HepG2 (cell line): ENCODE measurements around the gene SAMD10. TPM values are rescaled to one million over a fixed set of nuclear protein-coding genes. Genes with fewer than 3 reads are reported as not detected.
A peak's percentile ranks its signal among the peaks of the same experiment; 100 is the strongest.

Source experiments
- ATAC-seq: fragments of 200-7000 bp; cut with Tn5 transposase; 3 replicates; pipeline ENCODE4 v1.9.1; 2020; ENCODE audit warnings: mild to moderate bottlenecking, moderate library complexity
- Bru-seq: library from RNA; stranded (reverse); fragments of 400-500 nt; gene quantifications from one replicate; lab custom pipeline; 2021; lab: Mats Ljungman, UMichigan
- BruChase-seq, 2 experiments: library from RNA; stranded (reverse); fragments of 400-500 nt; gene quantifications; one replicate each; lab custom pipeline; 2021; lab: Mats Ljungman, UMichigan
- BruUV-seq: library from RNA; stranded (reverse); fragments of 400-500 nt; replicated peaks from 2 replicates; lab custom pipeline; 2021; lab: Mats Ljungman, UMichigan
- CTCF ChIA-PET: fragments of 300-600 bp; formaldehyde crosslinking; extraction: SDS; loops from one replicate; lab custom pipeline; 2021; ENCODE audit warnings: low total read pairs, inconsistent platforms, low intra/inter-chr PET ratio; lab: Yijun Ruan, JAX
- POLR2A ChIA-PET: fragments of 350-600 bp; sonication (Branson Sonifier 250); formaldehyde crosslinking; loops from one replicate; lab custom pipeline; 2020; ENCODE audit warnings: antibody characterized with exemption, inconsistent platforms; lab: Yijun Ruan, JAX
- DNase-seq: peaks from one replicate; pipeline ENCODE4 v3.0.0-alpha.2; 2015; ENCODE audit warnings: low spot score
- FAIRE-seq: peaks from 3 replicates; lab custom pipeline; 2011; peaks lifted over from hg19 to GRCh38; lab: Jason Lieb, UNC
- H2AFZ ChIP-seq: one replicate; pipeline ENCODE4 v1.6.1; 2011; ENCODE audit warnings: low read length, inconsistent platforms
- H3K27ac ChIP-seq: fragments of 300-600 bp; 3 replicates; pipeline ENCODE4 v1.8.0; 2011; ENCODE audit warnings: mixed run types, mild to moderate bottlenecking, mixed read lengths, low read length, inconsistent platforms; ENCODE audit not compliant: insufficient read depth; ENCODE audit errors: extremely low read length
- H3K27me3 ChIP-seq, 2 experiments: fragments of 200-600 bp in 1 of 2; 2 replicates in 1 of 2; 3 replicates in 1 of 2; pipeline versions ENCODE4 v1.6.0 to v1.8.0; 2011; ENCODE audit warnings: low read length in 2 of 2, mild to moderate bottlenecking in 2 of 2, moderate library complexity in 2 of 2, inconsistent platforms in 1 of 2; ENCODE audit not compliant: insufficient read depth in 2 of 2, control insufficient read depth in 1 of 2
- H3K36me3 ChIP-seq, 2 experiments: fragments of 200-600 bp in 1 of 2; replicated peaks in 1 of 2; 2 replicates in 1 of 2; 3 replicates in 1 of 2; pipeline versions ENCODE4 v1.5.1 to v1.8.0; 2011; ENCODE audit warnings: low read length in 2 of 2, inconsistent platforms in 1 of 2; ENCODE audit not compliant: insufficient read depth in 2 of 2, control insufficient read depth in 1 of 2
- H3K4me1 ChIP-seq: 2 replicates; pipeline ENCODE4 v1.5.1; 2012; ENCODE audit warnings: low read length, inconsistent platforms; ENCODE audit not compliant: insufficient read depth
- H3K4me2 ChIP-seq: 2 replicates; pipeline ENCODE4 v1.6.0; 2011; ENCODE audit warnings: low read depth, low read length, inconsistent platforms
- H3K4me3 ChIP-seq, 3 experiments: fragments of 200-600 bp in 1 of 3; sonication (generic), shearing (Covaris generic) in 1 of 3; replicated peaks in 1 of 3; 2 replicates each; pipeline ENCODE4 v1.5.1; 2011 to 2016; ENCODE audit warnings: low read length in 3 of 3, inconsistent platforms in 2 of 3, low read depth in 2 of 3, mild to moderate bottlenecking in 2 of 3, control low read depth in 1 of 3, mixed read lengths in 1 of 3; ENCODE audit not compliant: insufficient read depth in 1 of 3
- H3K79me2 ChIP-seq: one replicate; pipeline ENCODE4 v1.6.1; 2011; ENCODE audit warnings: low read length, inconsistent platforms; ENCODE audit not compliant: insufficient read depth
- H3K9ac ChIP-seq: 2 replicates; pipeline ENCODE4 v1.6.0; 2011; ENCODE audit warnings: mild to moderate bottlenecking, low read depth, low read length, inconsistent platforms; ENCODE audit not compliant: insufficient read depth
- H3K9me3 ChIP-seq: 2 replicates; pipeline ENCODE4 v1.5.1; 2012; ENCODE audit warnings: mild to moderate bottlenecking, low read length
- H4K20me1 ChIP-seq: 2 replicates; pipeline ENCODE4 v1.6.0; 2011; ENCODE audit warnings: inconsistent platforms, mild to moderate bottlenecking, low read length, moderate library complexity; ENCODE audit not compliant: insufficient read depth
- FOXK1 ChIP-seq: sonication (generic); formaldehyde crosslinking; IDR thresholded peaks from 2 replicates; pipeline ENCODE4 v1.4.0; 2020; ENCODE audit warnings: low read depth, missing genetic modification reagents, borderline replicate concordance
- MATR3 ChIP-seq: sonication (generic); formaldehyde crosslinking; IDR thresholded peaks from 2 replicates; pipeline ENCODE4 v1.4.0; 2020; ENCODE audit warnings: missing genetic modification reagents
- TAF1 ChIP-seq: sonication (generic); formaldehyde crosslinking; IDR thresholded peaks from 2 replicates; pipeline ENCODE4 v1.4.0; 2020; ENCODE audit warnings: missing genetic modification reagents
- TMF1 ChIP-seq: sonication (generic); formaldehyde crosslinking; IDR thresholded peaks from 2 replicates; pipeline ENCODE4 v1.8.1; 2022; ENCODE audit warnings: low read depth, missing genetic modification reagents
- ZNF263 ChIP-seq: sonication (generic); formaldehyde crosslinking; IDR thresholded peaks from 2 replicates; pipeline ENCODE4 v1.4.0; 2020; ENCODE audit warnings: missing genetic modification reagents
- ZNF333 ChIP-seq: sonication (generic); formaldehyde crosslinking; IDR thresholded peaks from 2 replicates; pipeline ENCODE4 v1.4.0; 2020; ENCODE audit warnings: mild to moderate bottlenecking, missing genetic modification reagents, borderline replicate concordance
- ZNF567 ChIP-seq: sonication (generic); formaldehyde crosslinking; IDR thresholded peaks from 2 replicates; pipeline ENCODE4 v1.8.1; 2023; ENCODE audit warnings: mild to moderate bottlenecking, missing genetic modification reagents, borderline replicate concordance
- WGBS: methylation state at CpG from one replicate; pipeline ENCODE4 v1.1.6; 2017; ENCODE audit warnings: low lambda C conversion rate; 5-methylcytosine and 5-hydroxymethylcytosine counted together
- in situ Hi-C: cut with HindIII; loops from 2 replicates; pipeline ENCODE4 v1.10.0; 2017; ENCODE audit warnings: low pct_unique_long_range_greater_than_20kb; ENCODE audit not compliant: extremely low pct_ligation_motif_present
- intact Hi-C: fragments of 100-400 bp; cut with micrococcal nuclease; formaldehyde crosslinking; loops from one replicate; pipeline ENCODE4 v1.10.0; 2022; ENCODE audit not compliant: unreplicated experiment
- long read RNA-seq, 2 experiments: library from RNA in 1 of 2; library from polyadenylated mRNA in 1 of 2; stranded (forward) in 1 of 2; unstranded in 1 of 2; transcript quantifications; one replicate each; pipeline ENCODE4 v2.0.0, GENCODE V29; 2019 to 2022
- polyA minus RNA-seq, 3 experiments: library from RNA; depleted of rRNA, polyadenylated mRNA; stranded (reverse); fragments of >200 nt; gene quantifications; 2 replicates each; pipeline ENCODE4 v1.2.3, GENCODE V29; 2011; ENCODE audit warnings: low replicate concordance in 1 of 3
- polyA plus RNA-seq, 8 experiments: library from polyadenylated mRNA; depleted of rRNA in 3 of 8; stranded (reverse) in 7 of 8; unstranded in 1 of 8; fragments of >200 nt; fragmentation: Illumina TruSeq in 4 of 8; extraction: Trizol in 4 of 8; gene quantifications; 2 replicates each; pipeline versions ENCODE4 v1.2.1 to v1.2.3, GENCODE V29; 2011 to 2016; ENCODE audit warnings: low read depth in 4 of 8, missing spikeins in 1 of 8, mixed read lengths in 1 of 8; ENCODE audit not compliant: insufficient read depth in 1 of 8
- total RNA-seq, 5 experiments: library from RNA; depleted of rRNA; stranded (reverse); fragments of >200 nt; fragmentation: Illumina TruSeq; extraction: Trizol; gene quantifications; 2 replicates each; pipeline ENCODE4 v1.2.3, GENCODE V29; 2016; ENCODE audit warnings: low read depth in 1 of 5
- TF ChIP-seq, protein P1 (sequence below): sonication (generic); formaldehyde crosslinking; IDR thresholded peaks from 2 replicates; pipeline ENCODE4 v1.4.0; 2020; ENCODE audit warnings: missing genetic modification reagents, borderline replicate concordance
- TF ChIP-seq, protein P2 (sequence below): sonication (generic); formaldehyde crosslinking; IDR thresholded peaks from 2 replicates; pipeline ENCODE4 v1.4.0; 2020; ENCODE audit warnings: missing genetic modification reagents
- TF ChIP-seq, protein P3 (sequence below): sonication (generic); formaldehyde crosslinking; IDR thresholded peaks from 2 replicates; pipeline ENCODE4 v1.9.0; 2021; ENCODE audit warnings: missing genetic modification reagents, mild to moderate bottlenecking, borderline replicate concordance

The SAMD10 gene
- 5.1 and 6.1 TPM in 2 replicates for total RNA-seq (2016; rRNA removed; fragmentation: Illumina TruSeq; extraction: Trizol)
- 3.8 and 3.9 TPM in 2 replicates for total RNA-seq (2016; cell fraction: cytosol; rRNA removed; fragmentation: Illumina TruSeq; extraction: Trizol; ENCODE audit: low read depth)
- total RNA-seq (2016; cell fraction: insoluble cytoplasmic fraction; rRNA removed; fragmentation: Illumina TruSeq; extraction: Trizol), result 4.7 and 6.8 TPM in 2 replicates
- 7.9 and 9.1 TPM in 2 replicates for total RNA-seq (2016; cell fraction: membrane; rRNA removed; fragmentation: Illumina TruSeq; extraction: Trizol)
- total RNA-seq (2016; cell fraction: nucleus; rRNA removed; fragmentation: Illumina TruSeq; extraction: Trizol), result 5.9 and 6.0 TPM in 2 replicates
- polyA plus RNA-seq (2011; rRNA removed), result 11.0 and 11.8 TPM in 2 replicates
- polyA plus RNA-seq (2011; cell fraction: cytosol; rRNA removed), result 5.2 and 8.8 TPM in 2 replicates
- polyA plus RNA-seq (2011; cell fraction: nucleus; rRNA removed), result 51.4 and 63.7 TPM in 2 replicates
- polyA plus RNA-seq (2012), result 6.2 and 8.9 TPM in 2 replicates
- polyA plus RNA-seq (2016; cell fraction: cytosol; fragmentation: Illumina TruSeq; extraction: Trizol; ENCODE audit: low read depth), result 8.7 and 9.1 TPM in 2 replicates
- 8.4 and 12.7 TPM in 2 replicates for polyA plus RNA-seq (2016; cell fraction: insoluble cytoplasmic fraction; fragmentation: Illumina TruSeq; extraction: Trizol; ENCODE audit: low read depth)
- 15.2 and 15.4 TPM in 2 replicates for polyA plus RNA-seq (2016; cell fraction: membrane; fragmentation: Illumina TruSeq; extraction: Trizol; ENCODE audit: low read depth)
- polyA plus RNA-seq (2016; cell fraction: nucleus; fragmentation: Illumina TruSeq; extraction: Trizol; ENCODE audit: insufficient read depth, low read depth), result 20.5 and 24.8 TPM in 2 replicates
- polyA minus RNA-seq (2011; rRNA and poly(A)+ RNA removed; ENCODE audit: low replicate concordance), result 3.7 and 5.9 TPM in 2 replicates
- polyA minus RNA-seq (2011; cell fraction: cytosol; rRNA and poly(A)+ RNA removed), result 4.8 and 6.0 TPM in 2 replicates
- 3.3 and 4.0 TPM in 2 replicates for polyA minus RNA-seq (2011; cell fraction: nucleus; rRNA and poly(A)+ RNA removed)
- Bru-seq, nascent RNA, result percentile 42 among the genes with signal in this experiment
- percentile 61 among the genes with signal in this experiment for BruChase-seq, experiment 1, labeled RNA remaining after a 6-hour chase
- BruChase-seq, experiment 2, labeled RNA remaining after a 2-hour chase, result percentile 52 among the genes with signal in this experiment
- long read RNA-seq, experiment 1, partial matches to known transcripts, result 1 of 11 reads
- long read RNA-seq, experiment 1, other reads (novel, unspliced or antisense), result 5 of 11 reads
- long read RNA-seq, experiment 2, transcript SAMD10-201 (5 exons, 2,181 nt), result major isoform, 11 of 29 reads
- long read RNA-seq, experiment 2, partial matches to known transcripts, result 1 of 29 reads
- long read RNA-seq, experiment 2, other reads (novel, unspliced or antisense), result 16 of 29 reads

DNA sequence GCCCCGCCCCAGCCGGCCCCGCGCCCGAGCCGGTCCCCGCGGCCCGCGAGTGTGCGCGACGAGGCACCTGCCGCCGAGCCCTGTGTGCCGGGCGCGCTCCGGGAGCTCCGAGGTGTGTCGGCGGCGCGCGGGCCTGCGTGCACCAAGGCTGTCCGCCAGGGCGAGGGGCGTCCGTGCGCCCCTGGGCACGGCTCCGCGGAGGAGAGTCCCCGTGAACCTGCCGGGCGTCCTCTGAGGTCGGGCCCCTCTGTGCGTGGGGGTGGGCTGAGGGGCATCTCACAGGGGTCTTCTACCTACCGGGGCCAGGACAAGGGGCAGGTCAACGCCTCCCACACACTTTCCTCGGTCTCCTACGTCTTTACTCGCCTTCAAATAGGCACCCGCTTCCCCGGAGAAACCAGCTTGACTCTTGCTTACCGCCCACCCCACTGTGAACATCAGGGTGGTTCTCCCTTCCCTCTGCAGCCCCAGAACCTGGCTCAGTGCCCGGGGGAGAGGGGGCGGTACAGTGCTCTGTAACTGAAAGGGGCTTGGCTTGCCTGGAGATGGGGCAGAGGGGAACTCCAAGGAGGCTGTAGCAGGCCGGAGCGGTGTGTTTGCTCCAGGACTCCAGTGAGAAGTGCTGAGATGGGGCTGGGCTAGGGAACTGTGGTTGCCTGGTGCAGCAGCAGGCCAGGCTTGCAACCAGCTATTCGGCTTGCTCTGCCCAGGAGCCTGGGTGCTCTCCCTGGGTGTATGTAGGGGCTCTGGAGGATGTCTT is at the start of gene SAMD10:
Gene SAMD10 (minus strand): TSS at position 86 of the 760 bp plus-strand sequence. CDS start 175 bp downstream, outside the sequence.
- H4K20me1 ChIP-seq, result peaks cover 3% of the 10 kb centered on the region; the same call in 1 of the 2 replicates
- H3K9ac ChIP-seq, result peak within 1 kb of the TSS; percentile 85
- peak within 1 kb of the TSS; percentile 95 to 99 (median 97) for H3K4me3 ChIP-seq
- WGBS, result 1% methylated on average over 26 of the region's 52 CpGs
- no peaks in the 10 kb centered on the region; a peak in 1 of 5 replicates for H3K27me3 ChIP-seq
- H3K9me3 ChIP-seq, result no peaks in the 10 kb centered on the region
- peak within 1 kb of the TSS; percentile 81 for H3K27ac ChIP-seq
- FAIRE-seq (peak; percentile 44), ATAC-seq (peak; percentile 39), DNase-seq (peak; percentile 70)
- peaks cover 9 to 21% of the 10 kb centered on the region in 2 experiments for H3K36me3 ChIP-seq
- H3K4me2 ChIP-seq, result peak within 1 kb of the TSS; percentile 99
- H3K4me1 ChIP-seq, result peaks cover 42% of the 10 kb centered on the region
- in situ Hi-C loops (loop anchor here (5.0 kb wide), 2 partner anchors 43 to 78 kb away; no protein-coding TSS in a partner anchor), intact Hi-C loops (loop anchor here (1.0 to 2.0 kb wide), 2 partner anchors 78 to 141 kb away; no protein-coding TSS in a partner anchor)
- POLR2A ChIA-PET, result interaction anchor here (0.8 to 4.7 kb wide), 31 partner anchors 8 to 442 kb away, joined by 3 to 75 read pairs (median 7); partner anchors contain the start of genes ARFRP1, C20orf204, GMEB2 and LIME1
- peaks cover 26% of the 10 kb centered on the region for H3K79me2 ChIP-seq
- peak within 1 kb of the TSS; percentile 10 for H2AFZ ChIP-seq
- BruUV-seq, result no TSS peak
- CTCF ChIA-PET, result interaction anchor here (1.9 to 3.2 kb wide), 2 partner anchors 77 to 140 kb away, joined by 11 to 33 read pairs; no protein-coding TSS in a partner anchor
- TF ChIP-seq ZNF263 (CRISPR knock-in tag) (no peak), FOXK1 (CRISPR knock-in tag) (no peak), TAF1 (no peak), MATR3 (CRISPR knock-in tag) (no peak; the same call in 1 of the 2 replicates), ZNF567 (CRISPR knock-in tag) (peak; percentile 62; the same call in 1 of the 2 replicates), TMF1 (CRISPR knock-in tag) (0 out of 2 replicates have a peak, but pooled peaks have one; percentile 9), ZNF333 (peak; percentile 98)
- TF ChIP-seq, protein P1, sequence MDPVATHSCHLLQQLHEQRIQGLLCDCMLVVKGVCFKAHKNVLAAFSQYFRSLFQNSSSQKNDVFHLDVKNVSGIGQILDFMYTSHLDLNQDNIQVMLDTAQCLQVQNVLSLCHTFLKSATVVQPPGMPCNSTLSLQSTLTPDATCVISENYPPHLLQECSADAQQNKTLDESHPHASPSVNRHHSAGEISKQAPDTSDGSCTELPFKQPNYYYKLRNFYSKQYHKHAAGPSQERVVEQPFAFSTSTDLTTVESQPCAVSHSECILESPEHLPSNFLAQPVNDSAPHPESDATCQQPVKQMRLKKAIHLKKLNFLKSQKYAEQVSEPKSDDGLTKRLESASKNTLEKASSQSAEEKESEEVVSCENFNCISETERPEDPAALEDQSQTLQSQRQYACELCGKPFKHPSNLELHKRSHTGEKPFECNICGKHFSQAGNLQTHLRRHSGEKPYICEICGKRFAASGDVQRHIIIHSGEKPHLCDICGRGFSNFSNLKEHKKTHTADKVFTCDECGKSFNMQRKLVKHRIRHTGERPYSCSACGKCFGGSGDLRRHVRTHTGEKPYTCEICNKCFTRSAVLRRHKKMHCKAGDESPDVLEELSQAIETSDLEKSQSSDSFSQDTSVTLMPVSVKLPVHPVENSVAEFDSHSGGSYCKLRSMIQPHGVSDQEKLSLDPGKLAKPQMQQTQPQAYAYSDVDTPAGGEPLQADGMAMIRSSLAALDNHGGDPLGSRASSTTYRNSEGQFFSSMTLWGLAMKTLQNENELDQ (CRISPR knock-in tag), result no peak
- TF ChIP-seq, protein P2, sequence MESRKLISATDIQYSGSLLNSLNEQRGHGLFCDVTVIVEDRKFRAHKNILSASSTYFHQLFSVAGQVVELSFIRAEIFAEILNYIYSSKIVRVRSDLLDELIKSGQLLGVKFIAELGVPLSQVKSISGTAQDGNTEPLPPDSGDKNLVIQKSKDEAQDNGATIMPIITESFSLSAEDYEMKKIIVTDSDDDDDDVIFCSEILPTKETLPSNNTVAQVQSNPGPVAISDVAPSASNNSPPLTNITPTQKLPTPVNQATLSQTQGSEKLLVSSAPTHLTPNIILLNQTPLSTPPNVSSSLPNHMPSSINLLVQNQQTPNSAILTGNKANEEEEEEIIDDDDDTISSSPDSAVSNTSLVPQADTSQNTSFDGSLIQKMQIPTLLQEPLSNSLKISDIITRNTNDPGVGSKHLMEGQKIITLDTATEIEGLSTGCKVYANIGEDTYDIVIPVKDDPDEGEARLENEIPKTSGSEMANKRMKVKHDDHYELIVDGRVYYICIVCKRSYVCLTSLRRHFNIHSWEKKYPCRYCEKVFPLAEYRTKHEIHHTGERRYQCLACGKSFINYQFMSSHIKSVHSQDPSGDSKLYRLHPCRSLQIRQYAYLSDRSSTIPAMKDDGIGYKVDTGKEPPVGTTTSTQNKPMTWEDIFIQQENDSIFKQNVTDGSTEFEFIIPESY (CRISPR knock-in tag), result peak; percentile 4; the same call in 1 of the 2 replicates
- TF ChIP-seq, protein P3, sequence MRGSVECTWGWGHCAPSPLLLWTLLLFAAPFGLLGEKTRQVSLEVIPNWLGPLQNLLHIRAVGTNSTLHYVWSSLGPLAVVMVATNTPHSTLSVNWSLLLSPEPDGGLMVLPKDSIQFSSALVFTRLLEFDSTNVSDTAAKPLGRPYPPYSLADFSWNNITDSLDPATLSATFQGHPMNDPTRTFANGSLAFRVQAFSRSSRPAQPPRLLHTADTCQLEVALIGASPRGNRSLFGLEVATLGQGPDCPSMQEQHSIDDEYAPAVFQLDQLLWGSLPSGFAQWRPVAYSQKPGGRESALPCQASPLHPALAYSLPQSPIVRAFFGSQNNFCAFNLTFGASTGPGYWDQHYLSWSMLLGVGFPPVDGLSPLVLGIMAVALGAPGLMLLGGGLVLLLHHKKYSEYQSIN, result no peak
